ENCODE measurements around the gene CTBS.

Gene CTBS

DNA sequence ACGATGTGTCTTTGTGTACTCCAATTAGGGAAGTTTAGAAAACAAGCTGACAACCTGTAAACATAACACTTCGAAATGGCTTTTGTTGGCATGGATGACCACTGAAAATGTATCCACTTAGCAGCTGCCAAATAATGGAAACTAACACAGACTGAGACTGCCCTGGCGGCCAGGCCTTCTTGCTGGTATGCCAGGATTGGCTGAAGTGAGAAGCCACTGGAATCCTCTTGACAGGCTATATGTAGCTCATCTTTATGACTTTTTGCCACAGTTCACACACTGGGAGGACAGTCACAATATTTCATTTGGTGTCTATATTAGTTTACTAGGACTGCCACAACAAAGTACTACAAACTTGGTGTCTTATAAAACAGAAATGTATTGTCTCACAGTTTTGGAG lies 12.9 kb upstream of the CTBS start:
- Histone ChIP-seq H3K79me1 (ENCODE audit: low read depth, low read length) (no peaks in the 10 kb centered on the region), H3K14ac (ENCODE audit: low read length) (no peak overlapping the region), H2AK5ac (ENCODE audit: low read depth, low read length) (no peak overlapping the region), H3K4me2 (ENCODE audit: insufficient read depth, low read length, poor library complexity, severe bottlenecking) (no peak overlapping the region), H3K27me3 (ENCODE audit: control insufficient read depth in 3 of 3, insufficient read depth in 3 of 3, low read depth in 1 of 3, low read length in 3 of 3) (no peaks in the 10 kb centered on the region), H3K18ac (ENCODE audit: low read length) (no peak overlapping the region), H4K8ac (ENCODE audit: low read depth, low read length) (no peak overlapping the region), H2BK120ac (ENCODE audit: low read depth, low read length) (no peak overlapping the region), H3K4me3 (ENCODE audit: low read length in 2 of 2) (no peak overlapping the region), H2BK5ac (ENCODE audit: low read length) (no peak overlapping the region), H2AFZ (ENCODE audit: low read length) (no peak overlapping the region), H3K23ac (ENCODE audit: low read depth, low read length, poor library complexity) (no peak overlapping the region), H2BK12ac (ENCODE audit: low read length) (no peak overlapping the region), H3K4ac (ENCODE audit: low read length) (no peak overlapping the region), H3K9ac (ENCODE audit: low read depth, low read length, poor library complexity) (no peak overlapping the region), H3K4me1 (ENCODE audit: control insufficient read depth in 2 of 2, insufficient read depth in 1 of 2, low read depth in 1 of 2, low read length in 2 of 2) (peaks cover 0 to 6% of the 10 kb centered on the region in 2 donors), H2BK15ac (ENCODE audit: low read length) (no peak overlapping the region), H3K9me3 (replicated peaks in 1 of 2; ENCODE audit: control insufficient read depth in 2 of 2, insufficient read depth in 1 of 2, low read depth in 1 of 2, low read length in 2 of 2) (peaks cover 0 to 4% of the 10 kb centered on the region in 2 donors), H3K36me3 (replicated peaks in 1 of 2; ENCODE audit: control insufficient read depth in 2 of 2, insufficient read depth in 2 of 2, low read length in 2 of 2) (no peaks in the 10 kb centered on the region), H4K91ac (ENCODE audit: low read depth, low read length, poor library complexity) (no peak overlapping the region), H3K27ac (replicated peaks; ENCODE audit: low read length) (no peak overlapping the region)
- no CpG with 5 or more reads among the region's 3 CpGs for WGBS, 2 donors (ENCODE audit: extremely low coverage in 2 of 2, insufficient read length in 2 of 2, insufficient replicate concordance in 1 of 2)
- DNase-seq (ENCODE audit: low spot score), result no peak

DNA sequence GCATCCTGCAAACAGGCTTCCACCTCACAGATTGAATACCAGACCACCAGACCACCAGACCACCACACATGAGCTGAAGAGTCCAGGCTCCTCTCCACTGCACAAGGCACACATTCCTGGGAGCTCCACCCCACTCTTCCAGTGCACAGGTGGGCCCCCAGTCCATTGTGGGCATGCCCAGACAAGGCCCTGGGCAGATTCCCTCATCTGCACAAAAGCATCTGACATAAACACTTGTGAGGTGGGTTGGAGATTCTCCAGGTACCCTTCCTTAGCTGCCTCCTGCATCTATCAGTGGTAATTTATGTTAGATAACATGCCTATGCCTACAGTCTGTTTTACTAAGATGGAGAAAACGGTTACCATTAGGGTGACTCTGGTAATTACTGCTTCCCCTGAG lies 11.6 kb upstream of the CTBS start:
- Histone ChIP-seq H2BK12ac (ENCODE audit: low read length) (no peak overlapping the region), H4K91ac (ENCODE audit: low read depth, low read length, poor library complexity) (no peak overlapping the region), H2BK15ac (ENCODE audit: low read length) (no peak overlapping the region), H3K36me3 (replicated peaks in 1 of 2; ENCODE audit: control insufficient read depth in 2 of 2, insufficient read depth in 2 of 2, low read length in 2 of 2) (no peaks in the 10 kb centered on the region), H3K18ac (ENCODE audit: low read length) (peak overlapping the region; percentile 49), H2BK120ac (ENCODE audit: low read depth, low read length) (peak overlapping the region; percentile 16), H4K8ac (ENCODE audit: low read depth, low read length) (no peak overlapping the region), H3K4me2 (ENCODE audit: insufficient read depth, low read length, poor library complexity, severe bottlenecking) (no peak overlapping the region), H3K27me3 (ENCODE audit: control insufficient read depth in 3 of 3, insufficient read depth in 3 of 3, low read depth in 1 of 3, low read length in 3 of 3) (no peaks in the 10 kb centered on the region), H2AK5ac (ENCODE audit: low read depth, low read length) (no peak overlapping the region), H3K9me3 (replicated peaks in 1 of 2; ENCODE audit: control insufficient read depth in 2 of 2, insufficient read depth in 1 of 2, low read depth in 1 of 2, low read length in 2 of 2) (peaks cover 0 to 4% of the 10 kb centered on the region in 2 donors), H3K14ac (ENCODE audit: low read length) (no peak overlapping the region), H3K4ac (ENCODE audit: low read length) (no peak overlapping the region), H3K79me1 (ENCODE audit: low read depth, low read length) (no peaks in the 10 kb centered on the region), H2AFZ (ENCODE audit: low read length) (no peak overlapping the region), H3K23ac (ENCODE audit: low read depth, low read length, poor library complexity) (no peak overlapping the region), H3K4me1 (ENCODE audit: control insufficient read depth in 2 of 2, insufficient read depth in 1 of 2, low read depth in 1 of 2, low read length in 2 of 2) (peaks cover 0 to 6% of the 10 kb centered on the region in 2 donors), H3K9ac (ENCODE audit: low read depth, low read length, poor library complexity) (peak overlapping the region; percentile 25), H2BK5ac (ENCODE audit: low read length) (no peak overlapping the region), H3K4me3 (ENCODE audit: low read length in 2 of 2) (no peak overlapping the region), H3K27ac (replicated peaks; ENCODE audit: low read length) (no peak overlapping the region)
- DNase-seq (ENCODE audit: low spot score), result no peak
- no CpG with 5 or more reads among the region's 1 CpG for WGBS, 2 donors (ENCODE audit: extremely low coverage in 2 of 2, insufficient read length in 2 of 2, insufficient replicate concordance in 1 of 2)

DNA sequence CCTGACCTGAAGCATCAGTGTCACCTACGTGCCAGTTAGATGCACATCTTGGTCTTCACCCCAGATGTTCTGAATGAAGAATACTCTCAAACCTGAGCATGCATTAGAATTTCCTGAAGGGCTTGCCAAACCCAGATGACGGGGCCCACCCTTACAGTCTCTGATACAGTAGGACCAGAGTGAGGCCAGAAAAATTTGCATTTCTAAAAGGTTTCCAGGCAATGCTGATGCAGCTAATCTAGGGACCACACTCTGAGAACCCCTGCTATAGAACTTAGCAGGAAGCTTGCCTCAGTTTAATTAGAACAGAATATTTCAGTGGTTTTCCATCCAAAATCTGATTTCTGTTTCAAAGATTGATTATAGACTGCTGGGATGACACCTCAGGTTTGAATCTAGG lies 9.9 kb upstream of the CTBS start:
- Histone ChIP-seq H3K4me1 (ENCODE audit: control insufficient read depth in 2 of 2, insufficient read depth in 1 of 2, low read depth in 1 of 2, low read length in 2 of 2) (peaks cover 0 to 6% of the 10 kb centered on the region in 2 donors), H3K79me1 (ENCODE audit: low read depth, low read length) (no peaks in the 10 kb centered on the region), H2AFZ (ENCODE audit: low read length) (peak overlapping the region; percentile 78), H2BK15ac (ENCODE audit: low read length) (no peak overlapping the region), H3K9me3 (replicated peaks in 1 of 2; ENCODE audit: control insufficient read depth in 2 of 2, insufficient read depth in 1 of 2, low read depth in 1 of 2, low read length in 2 of 2) (peaks cover 0 to 4% of the 10 kb centered on the region in 2 donors), H2BK120ac (ENCODE audit: low read depth, low read length) (no peak overlapping the region), H3K9ac (ENCODE audit: low read depth, low read length, poor library complexity) (no peak overlapping the region), H3K4me2 (ENCODE audit: insufficient read depth, low read length, poor library complexity, severe bottlenecking) (no peak overlapping the region), H3K27ac (replicated peaks; ENCODE audit: low read length) (no peak overlapping the region), H3K4me3 (ENCODE audit: low read length in 2 of 2) (no peak overlapping the region), H2BK5ac (ENCODE audit: low read length) (no peak overlapping the region), H3K27me3 (ENCODE audit: control insufficient read depth in 3 of 3, insufficient read depth in 3 of 3, low read depth in 1 of 3, low read length in 3 of 3) (no peaks in the 10 kb centered on the region), H3K14ac (ENCODE audit: low read length) (no peak overlapping the region), H3K23ac (ENCODE audit: low read depth, low read length, poor library complexity) (no peak overlapping the region), H3K36me3 (replicated peaks in 1 of 2; ENCODE audit: control insufficient read depth in 2 of 2, insufficient read depth in 2 of 2, low read length in 2 of 2) (no peaks in the 10 kb centered on the region), H2AK5ac (ENCODE audit: low read depth, low read length) (no peak overlapping the region), H3K18ac (ENCODE audit: low read length) (no peak overlapping the region), H4K91ac (ENCODE audit: low read depth, low read length, poor library complexity) (no peak overlapping the region), H3K4ac (ENCODE audit: low read length) (no peak overlapping the region), H2BK12ac (ENCODE audit: low read length) (no peak overlapping the region), H4K8ac (ENCODE audit: low read depth, low read length) (no peak overlapping the region)
- DNase-seq (ENCODE audit: low spot score), result no peak
- no CpG with 5 or more reads among the region's 2 CpGs for WGBS, 2 donors (ENCODE audit: extremely low coverage in 2 of 2, insufficient read length in 2 of 2, insufficient replicate concordance in 1 of 2)

DNA sequence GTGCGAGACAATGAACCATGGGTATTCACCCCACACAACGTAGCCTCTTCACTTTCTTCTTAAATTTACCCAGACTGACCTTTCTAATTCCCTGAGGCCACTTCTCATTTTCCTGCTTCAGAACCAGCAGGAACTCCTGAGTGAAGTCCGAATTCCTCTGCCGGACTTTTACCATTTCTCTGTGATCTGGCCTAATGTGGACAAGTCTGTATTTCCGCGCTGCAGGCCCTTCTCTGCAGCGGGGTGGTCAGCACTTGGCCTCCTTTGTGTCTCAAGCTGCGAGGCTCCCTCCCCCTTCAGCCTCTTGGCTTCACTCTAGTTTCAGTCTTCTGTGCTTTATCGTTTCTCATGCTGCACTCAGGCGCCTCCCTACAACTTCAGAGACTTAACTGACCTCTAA lies 9.4 kb upstream of the CTBS start:
- Histone ChIP-seq H3K4me1 (ENCODE audit: control insufficient read depth in 2 of 2, insufficient read depth in 1 of 2, low read depth in 1 of 2, low read length in 2 of 2) (peaks cover 0 to 6% of the 10 kb centered on the region in 2 donors), H4K91ac (ENCODE audit: low read depth, low read length, poor library complexity) (no peak overlapping the region), H3K4me2 (ENCODE audit: insufficient read depth, low read length, poor library complexity, severe bottlenecking) (no peak overlapping the region), H3K27me3 (ENCODE audit: control insufficient read depth in 3 of 3, insufficient read depth in 3 of 3, low read depth in 1 of 3, low read length in 3 of 3) (no peaks in the 10 kb centered on the region), H3K4ac (ENCODE audit: low read length) (no peak overlapping the region), H3K4me3 (ENCODE audit: low read length in 2 of 2) (no peak overlapping the region), H2BK5ac (ENCODE audit: low read length) (no peak overlapping the region), H3K9me3 (replicated peaks in 1 of 2; ENCODE audit: control insufficient read depth in 2 of 2, insufficient read depth in 1 of 2, low read depth in 1 of 2, low read length in 2 of 2) (peaks cover 0 to 4% of the 10 kb centered on the region in 2 donors), H2AFZ (ENCODE audit: low read length) (peak overlapping the region; percentile 78), H2BK15ac (ENCODE audit: low read length) (no peak overlapping the region), H3K23ac (ENCODE audit: low read depth, low read length, poor library complexity) (no peak overlapping the region), H3K9ac (ENCODE audit: low read depth, low read length, poor library complexity) (no peak overlapping the region), H3K14ac (ENCODE audit: low read length) (no peak overlapping the region), H3K27ac (replicated peaks; ENCODE audit: low read length) (no peak overlapping the region), H3K18ac (ENCODE audit: low read length) (no peak overlapping the region), H2AK5ac (ENCODE audit: low read depth, low read length) (no peak overlapping the region), H3K79me1 (ENCODE audit: low read depth, low read length) (no peaks in the 10 kb centered on the region), H4K8ac (ENCODE audit: low read depth, low read length) (no peak overlapping the region), H3K36me3 (replicated peaks in 1 of 2; ENCODE audit: control insufficient read depth in 2 of 2, insufficient read depth in 2 of 2, low read length in 2 of 2) (no peaks in the 10 kb centered on the region), H2BK120ac (ENCODE audit: low read depth, low read length) (no peak overlapping the region), H2BK12ac (ENCODE audit: low read length) (no peak overlapping the region)
- WGBS, 2 donors (ENCODE audit: extremely low coverage in 2 of 2, insufficient read length in 2 of 2, insufficient replicate concordance in 1 of 2), result no CpG with 5 or more reads among the region's 10 CpGs
- DNase-seq (ENCODE audit: low spot score), result no peak
